Liver (tissue), 9 donors: Measurements from ENCODE around the gene TARDBP. TPM values are rescaled to one million over a fixed set of nuclear protein-coding genes. Genes with fewer than 3 reads are reported as not detected.

Source experiments
- DNase-seq: peaks from one replicate; pipeline ENCODE4 v3.0.0-alpha.2; 2017; ENCODE audit warnings: low spot score
- H3K27ac ChIP-seq, 2 donors: one replicate each; pipeline ENCODE4 v1.7.0; 2013; ENCODE audit warnings: inconsistent platforms in 2 of 2, low read length in 2 of 2, control low read depth in 1 of 2, low read depth in 1 of 2, mild to moderate bottlenecking in 1 of 2
- H3K27me3 ChIP-seq, 4 donors: one replicate each; pipeline versions ENCODE4 v1.6.1 to v1.7.0; 2013; ENCODE audit warnings: low read length in 3 of 4, inconsistent platforms in 1 of 4, mild to moderate bottlenecking in 1 of 4, moderate library complexity in 1 of 4; ENCODE audit not compliant: control insufficient read depth in 4 of 4, insufficient read depth in 4 of 4
- H3K36me3 ChIP-seq, 4 donors: one replicate each; pipeline versions ENCODE4 v1.6.1 to v1.7.0; 2013; ENCODE audit warnings: low read length in 3 of 4, mild to moderate bottlenecking in 3 of 4, low read depth in 1 of 4, moderate library complexity in 1 of 4; ENCODE audit not compliant: control insufficient read depth in 4 of 4, insufficient read depth in 3 of 4
- H3K4me1 ChIP-seq, 4 donors: one replicate each; pipeline versions ENCODE4 v1.6.1 to v1.7.0; 2013; ENCODE audit warnings: low read length in 3 of 4, mild to moderate bottlenecking in 3 of 4, moderate library complexity in 1 of 4; ENCODE audit not compliant: control insufficient read depth in 4 of 4, insufficient read depth in 4 of 4
- H3K4me3 ChIP-seq, 3 donors: one replicate each; pipeline versions ENCODE4 v1.6.1 to v1.7.0; 2013; ENCODE audit warnings: low read length in 3 of 3, control low read depth in 1 of 3, low read depth in 1 of 3, mild to moderate bottlenecking in 1 of 3
- H3K9ac ChIP-seq, 2 donors: one replicate each; pipeline ENCODE4 v1.7.0; 2013; ENCODE audit warnings: low read length in 2 of 2, mild to moderate bottlenecking in 2 of 2, moderate library complexity in 2 of 2, control low read depth in 1 of 2, low read depth in 1 of 2
- H3K9me3 ChIP-seq, 4 donors: one replicate each; pipeline versions ENCODE4 v1.6.1 to v1.7.0; 2013; ENCODE audit warnings: low read length in 3 of 4; ENCODE audit not compliant: control insufficient read depth in 4 of 4
- ATF3 ChIP-seq: IDR thresholded peaks from 2 replicates; pipeline ENCODE4 v1.6.1; 2016; ENCODE audit warnings: antibody characterized with exemption
- CTCF ChIP-seq: fragments of 150-350 bp; IDR thresholded peaks from 2 replicates; pipeline ENCODE4 v1.5.1; 2017; ENCODE audit warnings: improper control_type of control experiment, low read depth, low read length; ENCODE audit not compliant: missing input control
- EGR1 ChIP-seq, 2 donors: IDR thresholded peaks; 2 replicates each; pipeline ENCODE4 v1.6.1; 2016 to 2018; ENCODE audit warnings: antibody characterized with exemption in 2 of 2, low read depth in 2 of 2
- FOXA1 ChIP-seq: IDR thresholded peaks from 2 replicates; pipeline ENCODE4 v1.6.1; 2016; ENCODE audit warnings: antibody characterized with exemption
- FOXA2 ChIP-seq: IDR thresholded peaks from 2 replicates; pipeline ENCODE4 v1.6.1; 2016; ENCODE audit warnings: antibody characterized with exemption
- GABPA ChIP-seq, 2 donors: IDR thresholded peaks in 1 of 2; conservative IDR thresholded peaks in 1 of 2; 2 replicates each; pipeline ENCODE4 v1.6.1; 2016; ENCODE audit warnings: antibody characterized with exemption in 2 of 2, mild to moderate bottlenecking in 1 of 2, moderate library complexity in 1 of 2
- HNF4A ChIP-seq, 2 donors: conservative IDR thresholded peaks; 2 replicates each; pipeline ENCODE4 v1.6.1; 2016; ENCODE audit warnings: antibody characterized with exemption in 2 of 2, mild to moderate bottlenecking in 2 of 2
- HNF4G ChIP-seq: IDR thresholded peaks from 2 replicates; pipeline ENCODE4 v1.6.1; 2016; ENCODE audit warnings: antibody characterized with exemption
- JUND ChIP-seq, 2 donors: IDR thresholded peaks; 2 replicates each; pipeline ENCODE4 v1.6.1; 2016; ENCODE audit warnings: antibody characterized with exemption in 2 of 2
- MAX ChIP-seq: IDR thresholded peaks from 2 replicates; pipeline ENCODE4 v1.6.1; 2016; ENCODE audit warnings: antibody characterized with exemption
- NR2F2 ChIP-seq: IDR thresholded peaks from 2 replicates; pipeline ENCODE4 v1.6.1; 2016; ENCODE audit warnings: antibody characterized with exemption
- RAD21 ChIP-seq, 2 donors: IDR thresholded peaks; 2 replicates each; pipeline ENCODE4 v1.6.1; 2016; ENCODE audit warnings: antibody characterized with exemption in 2 of 2, mild to moderate bottlenecking in 2 of 2
- REST ChIP-seq: IDR thresholded peaks from 2 replicates; pipeline ENCODE4 v1.6.1; 2016; ENCODE audit warnings: antibody characterized with exemption, mild to moderate bottlenecking
- RXRA ChIP-seq, 2 donors: IDR thresholded peaks; 2 replicates each; pipeline ENCODE4 v1.6.1; 2017 to 2018; ENCODE audit warnings: antibody characterized with exemption in 2 of 2, mild to moderate bottlenecking in 1 of 2
- SP1 ChIP-seq: IDR thresholded peaks from 2 replicates; pipeline ENCODE4 v1.6.1; 2018; ENCODE audit warnings: antibody characterized with exemption, mild to moderate bottlenecking
- TAF1 ChIP-seq: conservative IDR thresholded peaks from 2 replicates; pipeline ENCODE4 v1.6.1; 2016; ENCODE audit warnings: antibody characterized with exemption, mild to moderate bottlenecking
- YY1 ChIP-seq: IDR thresholded peaks from 2 replicates; pipeline ENCODE4 v1.6.1; 2016; ENCODE audit warnings: antibody characterized with exemption, mild to moderate bottlenecking
- ZBTB33 ChIP-seq: IDR thresholded peaks from 2 replicates; pipeline ENCODE4 v1.6.1; 2016; ENCODE audit warnings: antibody characterized with exemption
- WGBS: extraction: QIAGEN DNeasy Blood & Tissue Kit; methylation state at CpG from one replicate; pipeline ENCODE4 v1.1.7; 2013; 5-methylcytosine and 5-hydroxymethylcytosine counted together
- polyA plus RNA-seq, 2 donors: library from polyadenylated mRNA; stranded (reverse) in 1 of 2; unstranded in 1 of 2; fragments of 200-250 nt in 1 of 2; fragments of >200 nt in 1 of 2; fragmentation: Nextera tagmentation in 1 of 2; extraction: Ambion mirVana in 1 of 2; gene quantifications; one replicate each; pipeline versions ENCODE4 v1.2.1 to v1.2.3, GENCODE V29; 2013 to 2015
- total RNA-seq, 2 donors: library from RNA; depleted of rRNA; stranded (reverse); fragments of >200 nt; gene quantifications; one replicate each; pipeline ENCODE4 v1.2.3, GENCODE V29; 2014
- donor health status: healthy.
- donor health status: healthy.
- donor health status: healthy.
- donor health status: healthy.
- donor health status: healthy.

TARDBP gene
- total and polyA plus RNA-seq, 4 donors = 44.4 to 87.6 (median 79.2) TPM

GRCh38 chr1:11026052-11026451, 13.6 kb downstream of the TARDBP start (continued):
- no peak for TF ChIP-seq REST

- H3K4me1 ChIP-seq = peaks cover 0 to 2% (median 0%) of the 10 kb centered on the region in 4 donors
- 96% methylated on average over 5 of the region's 5 CpGs for WGBS
These were observed 14.4 kb downstream of the TARDBP start for GRCh38 chr1:11026903-11027302.

GRCh38 chr1:11027316-11027715, 14.9 kb downstream of the TARDBP start:
- Histone ChIP-seq H3K4me3 (no peak overlapping the region), H3K36me3 (peaks cover 10 to 70% (median 53%) of the 10 kb centered on the region in 4 donors), H3K9me3 (no peaks in the 10 kb centered on the region), H3K9ac (no peak overlapping the region), H3K27me3 (no peaks in the 10 kb centered on the region), H3K27ac (no peak overlapping the region), H3K4me1 (peaks cover 0 to 2% (median 0%) of the 10 kb centered on the region in 4 donors)
- WGBS = 74% methylated on average over 6 of the region's 6 CpGs
- TF ChIP-seq ZBTB33 (no peak), NR2F2 (no peak), REST (no peak), SP1 (no peak), FOXA1 (no peak), MAX (no peak), EGR1 (IDR thresholded peaks at IDR 0.05; ENCODE audit: low read depth in 2 of 2) (no peak), GABPA (IDR thresholded peaks at IDR 0.05 in 1 of 2, conservative IDR thresholded peaks at IDR 0.05 in 1 of 2) (no peak), HNF4G (no peak), TAF1 (no peak), JUND (IDR thresholded peaks at IDR 0.05) (no peak), RXRA (IDR thresholded peaks at IDR 0.05) (no peak), ATF3 (no peak), HNF4A (conservative IDR thresholded peaks at IDR 0.05) (no peak), CTCF (no peak), FOXA2 (no peak), YY1 (no peak), RAD21 (IDR thresholded peaks at IDR 0.05) (no peak)
- no peak for DNase-seq

More at GRCh38 chr1:11026903-11027302, 14.4 kb downstream of the TARDBP start:
- no peak overlapping the region for H3K27ac ChIP-seq
- no peak for TF ChIP-seq RAD21 (IDR thresholded peaks at IDR 0.05)
- H3K9ac ChIP-seq = no peak overlapping the region
- H3K9me3 ChIP-seq = no peaks in the 10 kb centered on the region
- no peak overlapping the region for H3K4me3 ChIP-seq
- peaks cover 10 to 72% (median 56%) of the 10 kb centered on the region in 4 donors for H3K36me3 ChIP-seq
- no peak for DNase-seq
- no peaks in the 10 kb centered on the region for H3K27me3 ChIP-seq
